IMR-90 (cell line): ENCODE measurements around the gene PXDC1.

Experiments
- CEBPB ChIP-seq: IDR thresholded peaks from 2 replicates; pipeline ENCODE4 v1.6.1; 2012; ENCODE audit warnings: low read depth, low read length, improper control_type of control experiment
- CHD1 ChIP-seq: IDR thresholded peaks from 2 replicates; pipeline ENCODE4 v1.6.1; 2012; ENCODE audit warnings: low read depth, low read length, improper control_type of control experiment
- CTCF ChIP-seq: conservative IDR thresholded peaks from 2 replicates; pipeline ENCODE4 v1.5.1; 2012; ENCODE audit warnings: mild to moderate bottlenecking, low read depth, low read length, improper control_type of control experiment
- ELK1 ChIP-seq: fragments of 150-350 bp; IDR thresholded peaks from 2 replicates; pipeline ENCODE4 v1.6.1; 2016; ENCODE audit warnings: low read depth, mild to moderate bottlenecking, low read length, moderate library complexity, borderline replicate concordance
- FOS ChIP-seq: fragments of 150-350 bp; IDR thresholded peaks from 2 replicates; pipeline ENCODE4 v1.6.1; 2016; ENCODE audit warnings: low read depth, low read length
- MAZ ChIP-seq: IDR thresholded peaks from 2 replicates; pipeline ENCODE4 v1.6.1; 2012; ENCODE audit warnings: low read depth, mild to moderate bottlenecking, low read length, improper control_type of control experiment, moderate library complexity, borderline replicate concordance
- MXI1 ChIP-seq: IDR thresholded peaks from 2 replicates; pipeline ENCODE4 v1.6.1; 2012; ENCODE audit warnings: low read depth, mild to moderate bottlenecking, low read length, moderate library complexity, borderline replicate concordance
- POLR2A ChIP-seq: IDR thresholded peaks from 2 replicates; pipeline ENCODE4 v1.6.1; 2012; ENCODE audit warnings: mild to moderate bottlenecking, low read depth, low read length
- RAD21 ChIP-seq: IDR thresholded peaks from 2 replicates; pipeline ENCODE4 v1.6.1; 2012; ENCODE audit warnings: low read length, improper control_type of control experiment
- RCOR1 ChIP-seq: IDR thresholded peaks from 2 replicates; pipeline ENCODE4 v1.6.1; 2012; ENCODE audit warnings: mild to moderate bottlenecking, low read length, improper control_type of control experiment; ENCODE audit not compliant: insufficient replicate concordance
- RFX5 ChIP-seq: IDR thresholded peaks from 2 replicates; pipeline ENCODE4 v1.8.0; 2012; ENCODE audit warnings: low read depth, mild to moderate bottlenecking, low read length, moderate library complexity
- SMC3 ChIP-seq: fragments of 150-350 bp; IDR thresholded peaks from 2 replicates; pipeline ENCODE4 v1.6.1; 2016; ENCODE audit warnings: low read depth, mild to moderate bottlenecking, antibody characterized with exemption, low read length, moderate library complexity
- TF ChIP-seq, protein P1 (sequence below): fragments of 150-350 bp; IDR thresholded peaks from 2 replicates; pipeline ENCODE4 v1.6.1; 2017; ENCODE audit warnings: mild to moderate bottlenecking, antibody characterized with exemption, low read length, low read depth

GRCh38 chr6:3770023-3770720 lies 18.7 kb upstream of the PXDC1 start:
- no peak for TF ChIP-seq CHD1
- TF ChIP-seq MXI1, result no peak
- TF ChIP-seq POLR2A, result no peak
- no peak for TF ChIP-seq CTCF
- TF ChIP-seq, protein P1, sequence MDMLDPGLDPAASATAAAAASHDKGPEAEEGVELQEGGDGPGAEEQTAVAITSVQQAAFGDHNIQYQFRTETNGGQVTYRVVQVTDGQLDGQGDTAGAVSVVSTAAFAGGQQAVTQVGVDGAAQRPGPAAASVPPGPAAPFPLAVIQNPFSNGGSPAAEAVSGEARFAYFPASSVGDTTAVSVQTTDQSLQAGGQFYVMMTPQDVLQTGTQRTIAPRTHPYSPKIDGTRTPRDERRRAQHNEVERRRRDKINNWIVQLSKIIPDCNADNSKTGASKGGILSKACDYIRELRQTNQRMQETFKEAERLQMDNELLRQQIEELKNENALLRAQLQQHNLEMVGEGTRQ, result no peak
- no peak for TF ChIP-seq FOS
- no peak for TF ChIP-seq RFX5
- no peak for TF ChIP-seq RCOR1
- TF ChIP-seq SMC3, result no peak
- TF ChIP-seq CEBPB, result no peak
- TF ChIP-seq MAZ, result no peak
- no peak for TF ChIP-seq RAD21
- TF ChIP-seq ELK1, result no peak
